ENCODE measurements around the gene TMEM69. TPM values are rescaled to one million over a fixed set of nuclear protein-coding genes. Genes with fewer than 3 reads are reported as not detected.

Gene TMEM69
- total and polyA plus RNA-seq, 5 donors from 2014 or later = 15.5 to 57.7 (median 53.3) TPM

Other genes with a start within 250 kb of the TMEM69 start
- gene TESK2, start 197.0 kb upstream of the TMEM69 start, total RNA-seq = 5.3 TPM
- 1 to 10 TPM; 2.9 to 4.5 (median 3.7) TPM for gene TESK2, start 197.0 kb upstream of the TMEM69 start, polyA plus RNA-seq
- 0.89 TPM for gene CCDC163, start 188.1 kb upstream of the TMEM69 start, total RNA-seq
- 1 to 10 TPM; 1.9 to 8.8 (median 5.6) TPM for gene CCDC163, start 188.1 kb upstream of the TMEM69 start, polyA plus RNA-seq
- gene MMACHC, start 187.9 kb upstream of the TMEM69 start, total RNA-seq = 0.84 TPM
- under 1 TPM in 3 of 4 donors, not detected in 1; 0.09 to 0.33 (median 0.14) TPM for gene MMACHC, start 187.9 kb upstream of the TMEM69 start, polyA plus RNA-seq
- gene PRDX1, start 166.3 kb upstream of the TMEM69 start, total RNA-seq = 96.7 TPM
- gene PRDX1, start 166.3 kb upstream of the TMEM69 start, polyA plus RNA-seq = 100 to 1,000 TPM; 287 to 384 (median 351) TPM
- gene AKR1A1, start 137.4 kb upstream of the TMEM69 start, total RNA-seq = 53.1 TPM
- gene AKR1A1, start 137.4 kb upstream of the TMEM69 start, polyA plus RNA-seq = 100 to 1,000 TPM in 2 of 4 donors, 10 to 100 TPM in 2; 78.7 to 117 (median 97.0) TPM
- gene NASP, start 104.1 kb upstream of the TMEM69 start, total RNA-seq = 147 TPM
- 10 to 100 TPM; 77.8 to 88.3 (median 80.7) TPM for gene NASP, start 104.1 kb upstream of the TMEM69 start, polyA plus RNA-seq
- gene CCDC17, start 64.1 kb upstream of the TMEM69 start, total RNA-seq = 6.1 TPM
- under 1 TPM in 2 of 4 donors, not detected in 2; 0.23 to 0.25 TPM for gene CCDC17, start 64.1 kb upstream of the TMEM69 start, polyA plus RNA-seq
- gene GPBP1L1, start 1.6 kb upstream of the TMEM69 start, total RNA-seq = 177 TPM
- gene GPBP1L1, start 1.6 kb upstream of the TMEM69 start, polyA plus RNA-seq = 100 to 1,000 TPM in 2 of 4 donors, 10 to 100 TPM in 2; 96.2 to 104 (median 98.9) TPM
- gene IPP, start 62.5 kb downstream of the TMEM69 start, total RNA-seq = 12.8 TPM
- gene IPP, start 62.5 kb downstream of the TMEM69 start, polyA plus RNA-seq = 10 to 100 TPM; 10.1 to 11.7 (median 11.2) TPM
- gene MAST2, start 115.4 kb downstream of the TMEM69 start, total RNA-seq = 13.1 TPM
- gene MAST2, start 115.4 kb downstream of the TMEM69 start, polyA plus RNA-seq = 1 to 10 TPM in 2 of 4 donors, under 1 TPM in 2; 0.71 to 3.2 (median 1.3) TPM

All from CD4-positive, CD25-positive, alpha-beta regulatory T cell (primary cell).